ENCODE measurements around the gene ALDH2. TPM values are rescaled to one million over a fixed set of nuclear protein-coding genes. Genes with fewer than 3 reads are reported as not detected.

Gene ALDH2
- total and polyA plus RNA-seq, 9 of the 15 experiments (the other 6 are each of a cell fraction or from before 2014, with no cell fraction given): 1.9 to 22.5 (median 12.2) TPM

DNA sequence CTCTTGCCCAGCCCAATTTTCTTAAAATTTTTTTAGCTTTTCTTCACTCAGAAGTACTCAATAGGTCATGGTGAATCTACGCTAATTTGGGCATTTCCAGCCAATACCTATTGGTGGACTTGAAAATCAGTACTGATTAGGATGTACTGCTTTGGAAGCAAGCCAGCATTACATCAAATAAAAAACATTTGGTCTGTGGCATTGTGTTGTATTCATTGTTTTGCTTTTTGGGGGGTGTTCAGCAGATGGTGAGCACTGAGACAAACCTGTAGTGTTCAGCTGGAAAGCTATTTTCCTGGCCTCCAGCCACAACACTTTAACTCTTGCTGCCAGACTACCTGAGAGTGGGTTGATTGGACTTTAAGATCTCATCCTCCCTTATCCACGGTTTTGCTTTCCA, 79.3 kb downstream of the ALDH2 start (continued):
- TF ChIP-seq, protein P1, sequence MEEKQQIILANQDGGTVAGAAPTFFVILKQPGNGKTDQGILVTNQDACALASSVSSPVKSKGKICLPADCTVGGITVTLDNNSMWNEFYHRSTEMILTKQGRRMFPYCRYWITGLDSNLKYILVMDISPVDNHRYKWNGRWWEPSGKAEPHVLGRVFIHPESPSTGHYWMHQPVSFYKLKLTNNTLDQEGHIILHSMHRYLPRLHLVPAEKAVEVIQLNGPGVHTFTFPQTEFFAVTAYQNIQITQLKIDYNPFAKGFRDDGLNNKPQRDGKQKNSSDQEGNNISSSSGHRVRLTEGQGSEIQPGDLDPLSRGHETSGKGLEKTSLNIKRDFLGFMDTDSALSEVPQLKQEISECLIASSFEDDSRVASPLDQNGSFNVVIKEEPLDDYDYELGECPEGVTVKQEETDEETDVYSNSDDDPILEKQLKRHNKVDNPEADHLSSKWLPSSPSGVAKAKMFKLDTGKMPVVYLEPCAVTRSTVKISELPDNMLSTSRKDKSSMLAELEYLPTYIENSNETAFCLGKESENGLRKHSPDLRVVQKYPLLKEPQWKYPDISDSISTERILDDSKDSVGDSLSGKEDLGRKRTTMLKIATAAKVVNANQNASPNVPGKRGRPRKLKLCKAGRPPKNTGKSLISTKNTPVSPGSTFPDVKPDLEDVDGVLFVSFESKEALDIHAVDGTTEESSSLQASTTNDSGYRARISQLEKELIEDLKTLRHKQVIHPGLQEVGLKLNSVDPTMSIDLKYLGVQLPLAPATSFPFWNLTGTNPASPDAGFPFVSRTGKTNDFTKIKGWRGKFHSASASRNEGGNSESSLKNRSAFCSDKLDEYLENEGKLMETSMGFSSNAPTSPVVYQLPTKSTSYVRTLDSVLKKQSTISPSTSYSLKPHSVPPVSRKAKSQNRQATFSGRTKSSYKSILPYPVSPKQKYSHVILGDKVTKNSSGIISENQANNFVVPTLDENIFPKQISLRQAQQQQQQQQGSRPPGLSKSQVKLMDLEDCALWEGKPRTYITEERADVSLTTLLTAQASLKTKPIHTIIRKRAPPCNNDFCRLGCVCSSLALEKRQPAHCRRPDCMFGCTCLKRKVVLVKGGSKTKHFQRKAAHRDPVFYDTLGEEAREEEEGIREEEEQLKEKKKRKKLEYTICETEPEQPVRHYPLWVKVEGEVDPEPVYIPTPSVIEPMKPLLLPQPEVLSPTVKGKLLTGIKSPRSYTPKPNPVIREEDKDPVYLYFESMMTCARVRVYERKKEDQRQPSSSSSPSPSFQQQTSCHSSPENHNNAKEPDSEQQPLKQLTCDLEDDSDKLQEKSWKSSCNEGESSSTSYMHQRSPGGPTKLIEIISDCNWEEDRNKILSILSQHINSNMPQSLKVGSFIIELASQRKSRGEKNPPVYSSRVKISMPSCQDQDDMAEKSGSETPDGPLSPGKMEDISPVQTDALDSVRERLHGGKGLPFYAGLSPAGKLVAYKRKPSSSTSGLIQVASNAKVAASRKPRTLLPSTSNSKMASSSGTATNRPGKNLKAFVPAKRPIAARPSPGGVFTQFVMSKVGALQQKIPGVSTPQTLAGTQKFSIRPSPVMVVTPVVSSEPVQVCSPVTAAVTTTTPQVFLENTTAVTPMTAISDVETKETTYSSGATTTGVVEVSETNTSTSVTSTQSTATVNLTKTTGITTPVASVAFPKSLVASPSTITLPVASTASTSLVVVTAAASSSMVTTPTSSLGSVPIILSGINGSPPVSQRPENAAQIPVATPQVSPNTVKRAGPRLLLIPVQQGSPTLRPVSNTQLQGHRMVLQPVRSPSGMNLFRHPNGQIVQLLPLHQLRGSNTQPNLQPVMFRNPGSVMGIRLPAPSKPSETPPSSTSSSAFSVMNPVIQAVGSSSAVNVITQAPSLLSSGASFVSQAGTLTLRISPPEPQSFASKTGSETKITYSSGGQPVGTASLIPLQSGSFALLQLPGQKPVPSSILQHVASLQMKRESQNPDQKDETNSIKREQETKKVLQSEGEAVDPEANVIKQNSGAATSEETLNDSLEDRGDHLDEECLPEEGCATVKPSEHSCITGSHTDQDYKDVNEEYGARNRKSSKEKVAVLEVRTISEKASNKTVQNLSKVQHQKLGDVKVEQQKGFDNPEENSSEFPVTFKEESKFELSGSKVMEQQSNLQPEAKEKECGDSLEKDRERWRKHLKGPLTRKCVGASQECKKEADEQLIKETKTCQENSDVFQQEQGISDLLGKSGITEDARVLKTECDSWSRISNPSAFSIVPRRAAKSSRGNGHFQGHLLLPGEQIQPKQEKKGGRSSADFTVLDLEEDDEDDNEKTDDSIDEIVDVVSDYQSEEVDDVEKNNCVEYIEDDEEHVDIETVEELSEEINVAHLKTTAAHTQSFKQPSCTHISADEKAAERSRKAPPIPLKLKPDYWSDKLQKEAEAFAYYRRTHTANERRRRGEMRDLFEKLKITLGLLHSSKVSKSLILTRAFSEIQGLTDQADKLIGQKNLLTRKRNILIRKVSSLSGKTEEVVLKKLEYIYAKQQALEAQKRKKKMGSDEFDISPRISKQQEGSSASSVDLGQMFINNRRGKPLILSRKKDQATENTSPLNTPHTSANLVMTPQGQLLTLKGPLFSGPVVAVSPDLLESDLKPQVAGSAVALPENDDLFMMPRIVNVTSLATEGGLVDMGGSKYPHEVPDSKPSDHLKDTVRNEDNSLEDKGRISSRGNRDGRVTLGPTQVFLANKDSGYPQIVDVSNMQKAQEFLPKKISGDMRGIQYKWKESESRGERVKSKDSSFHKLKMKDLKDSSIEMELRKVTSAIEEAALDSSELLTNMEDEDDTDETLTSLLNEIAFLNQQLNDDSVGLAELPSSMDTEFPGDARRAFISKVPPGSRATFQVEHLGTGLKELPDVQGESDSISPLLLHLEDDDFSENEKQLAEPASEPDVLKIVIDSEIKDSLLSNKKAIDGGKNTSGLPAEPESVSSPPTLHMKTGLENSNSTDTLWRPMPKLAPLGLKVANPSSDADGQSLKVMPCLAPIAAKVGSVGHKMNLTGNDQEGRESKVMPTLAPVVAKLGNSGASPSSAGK (IDR thresholded peaks at IDR 0.05): no peak
- TF ChIP-seq ARID2 (IDR thresholded peaks at IDR 0.05) (no peak), CXXC5 (CRISPR knock-in tag; IDR thresholded peaks at IDR 0.05) (no peak), SMARCA4 (IDR thresholded peaks at IDR 0.05) (no peak)

Data from K562 (cell line).